Measurements from ENCODE around the gene PKP4.

Gene PKP4

DNA sequence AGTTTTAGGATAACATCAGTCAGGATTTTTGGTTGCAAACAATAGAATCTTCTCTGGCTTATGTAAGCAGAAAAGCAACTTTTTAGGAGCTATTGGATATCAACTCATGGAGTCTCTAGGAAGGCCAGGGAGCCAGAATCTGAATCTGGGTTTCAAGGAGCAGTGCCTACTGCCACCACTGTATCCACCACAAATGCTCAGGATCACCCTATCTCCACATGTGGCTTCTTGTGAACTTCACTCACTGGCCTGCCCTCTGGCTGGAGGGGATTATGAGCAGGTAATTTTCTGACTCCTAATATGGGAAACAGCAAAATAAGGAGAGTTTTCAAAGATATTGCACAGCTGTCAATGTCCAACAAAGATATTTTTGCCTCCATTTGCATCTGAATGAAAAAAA lies 142.9 kb downstream of the PKP4 start:
- no peak for DNase-seq

DNA sequence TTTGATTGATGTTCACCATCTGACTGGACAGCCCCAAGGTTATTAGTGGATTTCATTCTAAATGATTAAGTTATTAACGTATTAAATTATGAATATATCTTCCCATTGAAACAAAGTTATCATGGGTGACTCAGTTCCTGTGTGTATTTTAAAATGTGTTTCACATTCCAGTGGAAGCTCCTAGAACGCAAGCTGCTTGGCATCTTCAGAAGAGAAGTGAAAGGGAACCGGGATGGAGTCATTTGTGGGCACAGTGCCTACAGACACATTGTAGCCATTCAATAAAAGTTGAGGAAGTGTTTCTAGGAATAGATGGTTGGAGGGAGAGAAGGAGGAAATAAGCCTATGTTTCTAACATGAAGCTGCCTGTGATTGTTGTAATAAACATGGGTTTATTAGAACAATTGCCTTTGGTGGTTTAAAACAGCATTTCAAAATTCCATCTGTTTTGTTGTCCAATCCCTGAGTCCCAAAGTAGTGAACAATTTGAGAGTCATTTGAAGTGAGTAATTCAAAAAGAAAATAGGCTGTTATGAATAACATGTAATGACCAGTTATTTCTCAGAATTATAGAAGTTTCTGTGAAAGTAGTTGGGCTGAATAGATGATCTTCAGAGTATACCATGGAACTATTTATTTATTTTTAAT lies 143.5 kb downstream of the PKP4 start:
- peak; percentile 67 to 81 (median 71) for DNase-seq

DNA sequence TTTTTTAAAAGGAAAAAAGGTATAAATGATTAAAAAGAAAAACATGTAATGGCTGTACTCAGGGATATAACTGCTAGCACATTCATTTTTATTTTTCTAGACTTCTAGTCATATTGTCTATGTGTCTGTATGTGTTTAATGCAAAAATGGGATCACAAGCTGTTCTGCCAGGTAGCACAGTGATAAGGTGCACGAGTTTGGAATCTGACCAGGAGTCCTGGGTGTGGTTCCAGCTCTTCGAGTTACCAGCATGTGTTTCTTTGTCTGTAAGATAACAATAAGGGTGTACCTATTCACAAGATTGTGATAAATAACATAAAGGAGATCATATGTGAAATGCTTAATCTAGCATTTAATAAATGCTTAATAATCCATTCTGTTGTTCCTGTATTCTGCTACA lies 145.3 kb downstream of the PKP4 start:
- no peak for DNase-seq

DNA sequence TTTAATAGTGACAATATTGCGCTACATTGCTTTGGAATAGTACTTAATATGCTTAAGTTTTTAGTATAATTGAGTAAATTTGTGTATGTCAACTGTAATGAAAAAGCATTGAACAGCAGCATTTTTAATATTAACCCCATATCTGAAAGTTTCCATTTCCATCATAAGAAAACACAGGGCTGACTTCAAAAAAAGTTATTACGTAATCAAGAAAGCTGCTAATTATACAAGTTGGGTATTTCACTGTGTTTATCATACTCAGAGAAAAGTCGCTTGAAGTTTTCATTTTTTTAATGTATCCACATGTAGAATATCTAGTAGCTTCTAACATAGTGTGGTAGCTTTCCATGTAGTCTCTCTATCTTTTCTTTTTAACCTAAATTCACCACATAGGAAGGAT lies 146.5 kb downstream of the PKP4 start:
- DNase-seq: no peak

DNA sequence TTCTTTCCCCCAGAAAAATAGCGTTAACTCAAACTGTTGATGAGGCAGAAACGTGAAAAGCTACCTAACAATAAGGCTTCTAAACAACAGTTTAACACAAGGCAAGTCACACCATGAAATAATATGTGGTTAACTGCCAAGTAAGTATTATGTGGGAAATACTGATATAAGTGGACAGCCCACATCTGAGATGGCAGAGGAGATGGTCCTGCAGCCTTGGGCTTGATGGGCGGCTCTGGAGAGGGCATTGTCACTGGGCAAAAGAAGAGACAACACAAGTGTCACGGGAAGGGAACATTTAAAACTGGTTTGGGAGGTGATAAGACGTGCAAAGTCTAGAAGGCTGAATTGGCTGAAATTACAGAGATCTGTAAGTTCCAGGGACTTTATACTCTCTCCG lies 147.2 kb downstream of the PKP4 start:
- no peak for DNase-seq

DNA sequence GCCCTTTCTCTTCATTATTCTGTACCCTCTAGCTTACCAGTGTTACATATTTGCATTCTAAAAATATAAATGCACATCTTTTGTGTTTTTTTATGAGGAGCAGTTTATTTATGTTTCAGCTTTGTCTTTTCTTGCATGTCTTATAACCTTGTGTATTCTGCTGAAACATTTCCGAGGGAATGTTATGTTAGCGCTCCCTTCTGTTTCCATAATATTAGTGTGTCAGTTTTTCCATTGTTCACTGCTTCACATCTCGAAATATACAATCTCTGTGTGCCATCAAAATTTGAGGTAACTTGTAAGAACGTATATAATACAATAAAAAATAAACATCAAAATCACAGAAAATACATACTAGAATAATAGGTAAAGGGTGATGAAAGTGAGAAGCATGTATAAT lies 153.3 kb downstream of the PKP4 start:
- DNase-seq: no peak

DNA sequence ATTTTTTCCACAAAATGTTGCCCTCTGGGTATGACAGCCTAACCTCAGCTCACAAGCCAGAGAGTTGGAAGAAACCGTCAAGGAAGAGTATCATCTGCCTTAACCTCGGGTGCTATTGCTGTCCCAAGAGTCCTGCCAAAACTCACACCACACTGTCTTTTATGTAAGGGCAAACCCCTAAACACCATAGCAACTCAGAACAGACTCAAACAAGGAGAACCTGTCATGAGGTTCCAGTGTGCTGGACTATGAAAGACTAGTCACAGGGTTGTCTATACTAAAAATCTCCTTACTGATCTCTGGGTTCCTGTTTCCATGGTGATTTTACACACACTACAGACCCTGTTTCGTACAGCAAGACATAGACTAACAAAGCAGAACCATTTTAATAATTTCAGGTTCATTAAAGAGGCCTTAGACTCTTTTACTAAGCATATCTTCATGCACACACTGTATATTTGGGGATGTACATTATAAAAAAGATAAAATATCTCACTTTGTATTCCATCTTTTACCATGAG lies 159.8 kb downstream of the PKP4 start:
- DNase-seq: peak in 1 of 4 experiments; percentile 2

DNA sequence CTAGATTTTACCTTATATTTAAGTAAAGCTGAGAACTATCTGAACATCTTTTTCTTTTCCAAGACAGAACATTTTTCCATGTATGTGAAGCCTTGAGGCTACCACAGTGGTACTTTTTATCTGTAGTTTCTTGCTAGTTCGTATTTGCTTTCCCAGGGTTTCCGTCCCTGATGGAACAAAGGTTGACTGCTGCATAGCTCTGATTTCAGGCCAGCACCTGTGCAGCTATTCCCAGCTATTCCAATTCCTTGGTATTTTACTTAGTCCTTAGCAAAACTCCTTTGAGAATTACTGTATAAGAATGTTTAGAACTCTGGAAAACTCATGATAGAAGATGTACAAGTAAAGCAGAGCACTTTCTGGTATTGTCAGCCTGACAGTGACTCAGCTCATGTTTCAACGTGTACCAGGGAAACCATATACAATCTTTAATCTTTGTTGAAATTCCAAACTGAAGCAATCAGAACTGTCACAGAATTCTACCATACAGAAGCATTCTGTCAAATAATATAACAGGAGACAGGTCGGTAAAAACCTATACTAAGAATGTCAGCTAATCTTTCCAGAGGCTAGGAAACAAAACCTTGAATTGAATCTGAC lies 162.2 kb downstream of the PKP4 start:
- DNase-seq: no peak

DNA sequence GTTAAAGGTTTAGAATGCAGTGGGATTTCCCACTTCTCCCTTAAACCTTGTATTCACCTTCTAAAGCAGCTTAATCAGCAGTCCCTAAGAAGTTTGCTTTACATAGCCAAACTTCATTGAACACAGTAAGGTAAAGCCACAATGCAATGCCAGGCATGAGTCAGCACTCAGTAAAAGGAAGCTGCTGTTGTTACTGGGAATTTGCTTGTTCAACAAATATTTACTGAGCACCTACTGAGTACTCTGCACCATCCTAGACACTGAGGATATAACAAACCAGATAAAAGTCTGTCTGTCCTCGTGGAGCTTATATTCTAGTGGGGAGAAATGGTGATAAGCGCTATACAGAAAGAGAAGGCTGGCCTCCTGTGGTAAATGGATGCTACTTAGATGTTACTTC lies 162.7 kb downstream of the PKP4 start:
- peak; percentile 7 to 40 (median 16) for DNase-seq

DNA sequence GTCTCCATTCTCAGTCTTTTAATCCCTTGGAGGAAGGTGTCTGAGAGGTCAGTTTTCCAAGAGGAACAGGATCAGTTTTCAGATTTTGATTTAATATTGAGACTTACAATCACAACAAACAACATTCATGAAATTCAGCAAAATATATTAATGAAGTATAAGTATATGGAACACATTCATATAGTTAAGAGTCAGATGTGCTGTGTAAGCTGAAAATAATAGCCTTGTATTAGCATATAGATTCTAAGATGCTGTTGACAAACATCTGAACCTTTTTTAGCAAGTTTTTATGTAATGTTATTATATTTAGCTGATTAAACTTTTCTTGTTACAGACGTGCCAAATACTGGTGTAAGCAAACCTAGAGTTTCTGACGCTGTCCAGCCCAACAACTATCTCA lies 163.9 kb downstream of the PKP4 start:
- DNase-seq: no peak

DNA sequence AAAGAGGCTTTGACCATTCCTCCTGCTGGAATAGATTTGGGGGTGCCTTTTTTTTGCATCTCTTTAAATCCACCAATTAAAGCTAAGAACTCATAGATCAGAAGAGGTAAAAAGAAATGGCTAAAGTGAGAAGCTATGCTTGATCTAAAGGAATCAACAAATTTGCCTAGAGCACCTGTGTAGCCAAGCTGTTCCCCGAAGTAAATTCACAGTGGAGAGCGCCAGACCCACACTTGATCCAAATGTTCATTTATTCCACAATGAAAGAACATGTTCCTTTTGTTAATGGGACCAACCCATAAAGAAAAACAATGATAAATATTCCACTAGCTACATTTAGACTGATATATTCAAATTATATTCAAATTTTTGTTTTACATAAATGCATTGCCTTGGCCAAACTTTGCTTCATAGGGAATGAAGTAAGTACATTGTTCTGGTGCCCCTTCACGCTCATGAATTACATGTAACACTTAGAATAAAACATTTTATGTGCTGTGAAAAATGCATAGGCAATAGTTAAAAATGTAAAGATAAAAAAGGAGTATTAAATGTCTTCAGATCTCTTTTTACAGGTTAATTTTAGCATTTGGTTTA lies 167.4 kb downstream of the PKP4 start:
- DNase-seq: no peak

DNA sequence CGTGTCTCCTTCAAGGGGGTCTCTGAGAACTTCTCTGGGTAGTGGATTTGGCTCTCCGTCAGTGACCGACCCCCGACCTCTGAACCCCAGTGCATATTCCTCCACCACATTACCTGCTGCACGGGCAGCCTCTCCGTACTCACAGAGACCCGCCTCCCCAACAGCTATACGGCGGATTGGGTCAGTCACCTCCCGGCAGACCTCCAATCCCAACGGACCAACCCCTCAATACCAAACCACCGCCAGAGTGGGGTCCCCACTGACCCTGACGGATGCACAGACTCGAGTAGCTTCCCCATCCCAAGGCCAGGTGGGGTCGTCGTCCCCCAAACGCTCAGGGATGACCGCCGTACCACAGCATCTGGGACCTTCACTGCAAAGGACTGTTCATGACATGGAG lies 168.2 kb downstream of the PKP4 start:
- DNase-seq: no peak

DNA sequence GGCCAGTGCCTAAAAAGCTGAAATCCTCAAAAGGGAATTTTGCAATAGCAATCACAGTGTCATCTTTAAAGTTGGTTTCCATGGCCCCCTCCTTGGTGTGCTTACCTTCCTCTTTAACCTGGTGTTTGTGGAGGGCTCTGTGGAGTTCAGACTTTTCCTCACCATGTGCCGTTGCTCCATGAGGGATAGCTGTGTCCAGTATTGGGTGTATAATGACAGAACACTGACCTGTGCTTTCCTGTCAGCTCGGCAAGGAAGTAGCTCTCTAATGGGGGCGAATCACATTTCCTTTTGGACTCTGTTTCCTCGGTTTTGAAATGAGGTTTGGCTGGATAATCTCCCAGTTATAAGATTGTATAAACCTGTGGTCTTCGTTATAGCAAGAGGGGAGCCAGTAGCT lies 172.4 kb downstream of the PKP4 start:
- DNase-seq: no peak

DNA sequence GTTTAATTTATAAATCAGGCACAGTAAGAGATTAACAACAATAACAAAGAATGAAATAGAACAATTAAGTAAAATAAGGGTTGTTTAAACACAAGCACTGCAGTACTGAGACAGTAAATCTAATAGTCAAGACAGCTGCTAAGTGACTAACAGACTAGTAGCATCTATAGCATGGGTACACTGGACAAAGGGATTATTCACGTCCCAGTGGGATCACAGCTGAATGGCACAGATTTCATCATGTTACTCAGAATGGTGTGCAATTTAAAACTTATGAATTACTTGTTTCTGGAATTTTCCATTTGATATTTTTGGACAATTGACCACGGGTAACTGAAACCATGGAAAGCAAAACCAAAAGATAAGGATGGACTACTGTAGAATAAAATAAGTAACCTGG lies 176.5 kb downstream of the PKP4 start:
- no peak for DNase-seq

DNA sequence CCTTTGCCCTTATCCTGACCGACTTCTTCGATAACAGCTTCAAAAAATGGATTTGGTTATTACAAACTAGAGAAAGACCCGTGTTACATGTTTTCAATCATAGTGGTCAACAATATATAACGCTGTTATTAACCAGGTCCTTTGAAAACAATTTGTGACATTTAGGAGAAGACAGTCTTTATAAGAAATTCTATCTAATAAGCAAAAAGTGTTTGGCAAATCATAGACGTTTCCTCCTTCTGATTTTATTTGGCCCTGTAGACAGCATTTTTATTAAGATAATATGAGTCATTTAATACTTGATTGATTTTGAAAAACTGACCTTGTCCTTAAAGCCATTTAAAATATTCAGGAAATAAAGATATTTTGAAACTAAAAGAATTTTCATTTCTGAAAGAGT lies 177.9 kb downstream of the PKP4 start:
- DNase-seq: no peak

DNA sequence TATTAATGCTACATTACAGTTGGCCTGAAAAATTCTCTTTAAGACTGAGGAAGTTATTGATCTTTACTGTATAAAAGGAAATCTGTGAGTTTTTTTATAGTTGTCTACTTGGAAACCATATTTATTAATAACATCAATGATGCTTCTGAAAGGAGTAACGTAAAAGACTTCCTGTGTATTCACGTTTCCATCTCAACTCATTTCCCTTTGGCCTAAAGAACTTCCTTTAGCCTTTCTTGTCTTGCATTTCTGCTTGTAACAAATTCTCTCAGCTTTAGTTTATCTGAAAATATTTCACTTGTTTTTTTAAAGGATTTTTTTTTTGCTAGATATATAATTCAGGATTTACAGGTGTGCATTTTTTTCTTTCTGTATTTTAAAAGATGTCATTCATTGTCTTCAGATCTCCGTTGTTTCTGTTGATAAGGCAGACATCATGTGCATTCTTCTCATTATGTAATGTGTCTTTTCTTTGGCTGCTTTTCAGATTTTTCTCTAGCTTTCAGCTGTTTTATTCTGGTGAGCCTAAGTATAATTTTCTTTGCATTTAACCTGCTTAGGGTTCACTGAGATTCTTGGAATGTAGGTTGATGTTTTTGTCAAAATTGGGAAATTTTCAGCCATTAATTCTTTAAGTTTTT lies 179.3 kb downstream of the PKP4 start:
- no peak for DNase-seq

DNA sequence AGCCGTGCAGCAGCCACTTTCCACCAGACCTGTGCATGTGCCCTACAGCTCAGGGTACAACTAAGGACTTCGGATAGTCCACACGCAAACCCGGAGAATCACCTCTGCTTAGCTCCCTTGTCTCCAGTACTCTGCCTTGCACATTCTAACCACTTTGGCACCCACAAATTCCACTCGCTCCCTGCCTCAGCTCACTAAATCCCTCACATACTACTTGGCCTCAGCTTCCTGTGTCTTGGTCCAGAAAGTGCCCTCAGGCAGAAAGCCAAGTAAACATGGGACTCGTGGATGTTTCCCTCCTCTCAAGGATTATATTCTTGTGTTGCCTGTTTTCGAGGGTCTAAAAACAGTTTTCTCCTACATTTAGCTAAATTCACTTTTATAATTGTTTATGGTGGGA lies 180.6 kb downstream of the PKP4 start:
- DNase-seq: no peak

DNA sequence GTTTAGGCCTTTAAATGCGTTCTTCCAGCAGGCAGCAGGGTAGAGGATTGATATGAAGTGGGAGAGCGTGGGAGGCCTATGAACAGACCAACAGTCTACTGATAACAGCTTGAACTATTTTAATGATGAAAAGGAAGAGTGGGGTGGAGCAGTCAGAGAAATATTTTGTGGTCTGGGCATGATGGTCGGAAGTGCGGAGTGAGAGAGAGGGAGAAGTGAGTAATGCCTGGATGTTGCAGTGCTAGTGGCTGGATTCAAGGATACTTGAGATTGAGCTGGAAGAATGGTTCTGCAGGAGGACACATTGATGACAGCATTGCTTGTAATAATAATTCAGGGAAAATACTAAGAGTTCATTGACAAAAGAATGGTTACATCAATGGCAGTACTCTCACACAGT lies 187.4 kb downstream of the PKP4 start:
- no peak for DNase-seq

DNA sequence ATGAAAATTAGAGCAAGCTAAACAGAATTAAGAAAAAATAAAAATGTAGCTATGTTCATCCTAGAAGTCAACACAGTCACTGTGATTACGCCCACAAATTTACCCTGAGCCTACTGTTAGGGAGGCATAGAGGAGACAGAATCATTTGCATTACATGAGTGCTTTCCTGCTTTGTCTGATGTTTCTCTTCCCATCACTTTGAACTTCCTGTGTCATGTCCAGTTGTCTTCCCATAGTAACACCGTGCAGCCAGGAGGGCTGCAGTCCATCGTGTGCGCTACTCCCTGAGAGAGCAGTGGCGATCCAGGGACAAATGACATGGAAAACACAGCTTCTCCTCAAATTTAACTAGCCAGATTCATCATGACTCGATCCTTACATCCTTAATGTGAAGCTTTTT lies 188.5 kb downstream of the PKP4 start:
- DNase-seq: no peak

DNA sequence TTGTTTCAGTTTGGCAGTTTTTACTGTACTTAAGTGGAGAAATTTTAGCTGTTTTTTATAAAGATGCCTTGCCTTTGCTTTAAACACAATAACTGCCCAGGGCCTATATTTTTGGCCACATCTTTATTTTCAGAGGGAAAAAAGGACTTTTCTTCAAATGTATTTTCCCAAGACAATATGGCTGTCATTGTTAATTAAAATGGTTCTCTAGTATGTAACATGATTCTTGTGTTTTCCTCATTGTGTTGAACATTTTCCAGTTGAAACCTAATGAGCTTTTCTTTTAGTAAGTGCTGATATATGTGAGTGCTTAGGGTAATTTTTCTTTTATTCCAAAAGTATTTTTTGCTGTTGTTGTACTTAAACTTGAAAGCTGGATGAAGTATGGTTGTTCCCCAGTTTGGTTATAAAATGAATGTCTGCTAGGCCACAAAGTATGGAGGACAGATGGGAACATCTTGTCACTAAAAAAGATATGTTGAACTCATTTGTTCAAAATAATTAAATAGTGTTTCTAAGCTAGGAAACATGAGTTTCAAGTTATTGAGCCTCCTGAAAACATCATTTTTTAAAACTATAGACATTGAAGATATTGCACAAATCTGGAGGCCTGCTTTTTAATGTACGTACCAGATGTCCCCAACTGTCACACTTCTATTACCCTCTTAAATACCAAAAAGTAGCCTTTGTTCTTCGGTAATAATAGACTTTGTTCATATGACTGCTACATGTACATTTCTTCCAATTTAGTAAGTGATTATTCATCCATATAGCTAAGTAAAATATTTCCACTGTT lies 190.9 kb downstream of the PKP4 start:
- no peak for DNase-seq

DNA sequence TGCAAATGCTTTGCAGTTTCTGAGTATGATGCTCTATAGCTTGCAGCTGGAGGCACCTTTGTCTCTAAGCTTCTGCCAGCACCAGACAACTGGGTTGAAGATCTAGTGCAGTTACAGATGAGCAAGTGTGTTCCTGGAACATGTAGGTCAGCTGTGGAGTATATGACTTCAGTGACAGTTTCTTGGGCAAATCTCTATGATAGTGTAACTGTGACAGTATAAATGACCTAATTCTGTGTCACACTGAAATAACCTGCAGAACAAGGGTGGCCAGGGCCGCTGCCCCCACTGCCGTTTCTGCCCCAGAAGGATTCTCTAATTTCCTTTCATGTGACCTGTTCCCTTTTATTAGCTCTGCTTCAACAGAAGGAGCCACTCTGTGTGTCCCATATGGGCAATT lies 193.1 kb downstream of the PKP4 start:
- DNase-seq: peak; percentile 1 to 8 (median 4)

DNA sequence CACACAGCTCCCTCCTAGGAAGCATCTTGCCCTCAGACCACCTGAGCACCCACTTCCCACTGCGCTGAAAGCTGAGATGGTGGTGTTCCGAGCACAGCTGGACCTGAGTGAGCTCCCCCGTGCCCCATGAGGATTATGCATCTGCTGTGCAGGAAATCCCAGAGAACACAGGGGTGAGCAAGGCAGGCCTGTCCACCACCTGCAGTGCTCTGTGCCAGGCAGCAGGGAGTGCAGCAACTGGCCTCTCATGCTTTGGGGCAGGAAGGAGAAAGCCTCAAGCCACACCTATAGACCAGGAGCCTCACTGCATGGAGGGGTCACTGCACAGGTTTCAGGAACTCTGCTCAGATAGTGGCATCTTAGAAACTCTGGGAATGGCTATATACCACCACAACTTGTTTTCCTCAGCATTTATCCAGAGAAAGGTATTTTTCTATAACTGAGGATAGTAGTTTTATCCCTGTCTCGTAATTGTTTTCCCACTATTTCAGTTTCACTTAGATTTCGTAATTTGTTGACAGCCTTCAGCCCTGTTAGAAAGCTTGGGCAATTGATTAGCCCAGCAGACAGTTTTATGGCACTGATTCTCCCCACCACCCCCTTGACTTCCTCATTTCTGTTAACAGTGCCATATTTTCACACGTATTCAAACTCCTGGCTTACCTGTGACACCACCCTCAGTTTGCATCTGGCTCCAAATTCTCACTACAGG lies 194.1 kb downstream of the PKP4 start:
- DNase-seq: no peak
